ENCODE results near the gene CREB3L2.

CREB3L2 gene

DNA sequence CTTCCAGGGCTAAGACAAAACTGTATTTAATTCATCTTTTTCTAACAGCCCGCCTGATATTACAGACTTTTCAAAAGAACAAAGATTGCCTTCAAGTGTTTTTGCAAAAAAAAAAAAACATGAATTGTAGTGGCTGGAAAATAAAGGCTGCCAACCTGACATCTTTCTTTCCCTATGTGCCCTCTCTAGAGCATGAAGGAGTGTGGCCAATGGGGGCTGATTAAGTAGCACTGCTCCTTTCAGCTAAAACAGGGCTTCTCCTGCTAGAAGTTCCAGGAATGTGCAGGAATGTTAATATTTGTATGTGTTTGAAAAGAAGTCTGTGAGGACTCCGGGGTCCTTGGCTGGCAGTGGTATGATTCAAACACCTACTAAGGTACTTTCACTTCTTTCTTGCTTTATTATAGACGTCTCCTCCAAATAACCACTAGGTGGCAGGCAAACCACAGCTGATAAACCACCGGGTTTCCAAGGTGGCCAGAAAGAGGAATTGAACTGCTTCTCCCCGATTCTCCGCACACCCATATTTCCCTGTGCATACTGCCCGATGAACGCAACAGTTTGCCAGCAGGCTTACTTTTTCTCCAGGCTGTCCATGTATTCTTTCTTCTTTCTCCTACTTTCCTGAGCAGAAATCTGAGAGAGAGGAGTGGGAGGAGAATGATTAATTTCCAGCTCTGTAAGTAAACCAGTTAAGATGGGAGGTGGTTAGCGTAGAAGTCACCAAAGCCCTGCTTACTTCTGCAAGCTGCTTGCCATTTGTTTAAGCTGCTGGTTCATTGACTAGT lies 98.3 kb downstream of the CREB3L2 start:
- peak; percentile 27 to 32 for DNase-seq (ENCODE audit: low read depth in 2 of 2)

DNA sequence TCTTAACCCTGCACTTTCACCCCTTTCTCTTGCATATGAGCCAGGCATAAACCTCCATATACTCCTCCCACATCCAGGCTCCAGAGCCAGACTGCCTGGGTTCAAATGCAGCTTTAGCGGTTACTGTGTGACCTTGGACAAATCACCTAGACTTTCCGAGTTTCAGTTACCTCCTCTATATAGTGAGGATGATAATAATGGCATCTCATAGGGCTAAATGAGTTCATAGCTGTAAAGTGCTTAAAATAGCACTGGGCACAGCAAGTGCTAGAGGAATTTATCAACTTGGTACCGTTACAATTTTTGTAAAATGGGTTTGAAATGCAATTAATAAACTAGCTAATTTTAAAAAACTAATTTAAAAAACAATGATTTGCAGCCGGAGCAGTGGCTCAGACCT lies 101.7 kb downstream of the CREB3L2 start:
- DNase-seq (ENCODE audit: low read depth in 2 of 2): no peak

GRCh38 chr7:137898839-137899721 lies 102.8 kb downstream of the CREB3L2 start:
- DNase-seq (ENCODE audit: low read depth in 2 of 2): peak; percentile 45 to 62

- no peak for DNase-seq (ENCODE audit: low read depth in 2 of 2)
Observed at GRCh38 chr7:137895301-137896221, 106.3 kb downstream of the CREB3L2 start.

- DNase-seq (ENCODE audit: low read depth in 2 of 2): no peak
Observed at GRCh38 chr7:137893143-137893742, 108.6 kb downstream of the CREB3L2 start.

DNA sequence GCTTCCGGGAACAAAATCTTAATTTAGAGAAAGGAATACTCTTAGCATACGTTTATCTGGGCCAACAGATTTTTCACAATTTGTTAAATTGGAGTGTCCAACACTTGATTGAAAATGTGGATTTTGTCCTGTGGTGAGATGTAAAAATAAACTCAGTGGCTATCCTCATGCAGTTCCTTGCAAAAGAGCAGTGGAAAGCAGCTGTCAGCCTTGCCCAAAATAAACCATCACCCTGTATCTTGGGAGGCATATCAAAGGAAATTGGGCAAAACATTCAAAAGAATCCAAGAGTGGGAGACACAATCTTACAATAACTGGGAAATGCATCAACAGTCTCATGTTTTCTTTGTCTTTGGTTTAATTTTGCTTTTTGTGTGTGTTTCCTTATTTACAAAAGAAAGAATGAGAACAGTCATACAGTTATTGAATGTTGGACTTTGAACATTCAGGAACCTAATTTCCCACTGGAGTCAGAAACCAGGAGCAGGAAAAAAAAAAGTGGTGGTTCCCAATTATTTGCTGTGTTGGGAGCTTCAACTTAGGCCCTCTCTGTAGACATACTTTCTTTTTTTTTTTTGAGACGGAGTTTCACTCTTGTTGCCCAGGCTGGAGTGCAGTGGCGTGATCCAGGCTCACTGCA lies 110.8 kb downstream of the CREB3L2 start:
- no peak for DNase-seq (ENCODE audit: low read depth in 2 of 2)

- DNase-seq (ENCODE audit: low read depth in 2 of 2): no peak
Observed at GRCh38 chr7:137890449-137890921, 111.4 kb downstream of the CREB3L2 start.

- no peak for DNase-seq (ENCODE audit: low read depth in 2 of 2)
Observed at GRCh38 chr7:137888241-137888640, 113.6 kb downstream of the CREB3L2 start.

- DNase-seq (ENCODE audit: low read depth in 2 of 2): no peak
Observed at GRCh38 chr7:137886746-137887145, 115.1 kb downstream of the CREB3L2 start.

- no peak for DNase-seq (ENCODE audit: low read depth in 2 of 2)
Observed at GRCh38 chr7:137886281-137886680, 115.6 kb downstream of the CREB3L2 start.

- no peak for DNase-seq (ENCODE audit: low read depth in 2 of 2)
Observed at GRCh38 chr7:137885678-137886077, 116.2 kb downstream of the CREB3L2 start.

DNA sequence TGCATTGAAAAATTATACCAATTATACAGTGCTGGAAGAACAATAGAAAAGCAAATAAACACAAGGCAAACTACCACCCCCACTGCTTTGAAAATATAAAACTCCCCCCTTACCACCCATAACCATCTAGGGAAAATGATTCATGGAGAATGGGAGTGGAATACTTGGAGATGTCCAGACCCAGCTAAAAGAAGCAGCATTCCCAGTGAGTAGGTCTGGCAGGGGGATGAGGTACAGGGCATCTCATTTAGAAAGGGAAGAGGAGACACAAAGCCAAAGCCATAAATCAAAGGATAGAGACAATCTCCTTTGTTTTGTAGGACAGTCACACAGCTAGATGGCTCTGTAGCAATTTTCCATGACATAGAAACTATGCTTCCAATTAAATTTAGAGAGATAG lies 119.1 kb downstream of the CREB3L2 start:
- DNase-seq (ENCODE audit: low read depth in 2 of 2): no peak

DNA sequence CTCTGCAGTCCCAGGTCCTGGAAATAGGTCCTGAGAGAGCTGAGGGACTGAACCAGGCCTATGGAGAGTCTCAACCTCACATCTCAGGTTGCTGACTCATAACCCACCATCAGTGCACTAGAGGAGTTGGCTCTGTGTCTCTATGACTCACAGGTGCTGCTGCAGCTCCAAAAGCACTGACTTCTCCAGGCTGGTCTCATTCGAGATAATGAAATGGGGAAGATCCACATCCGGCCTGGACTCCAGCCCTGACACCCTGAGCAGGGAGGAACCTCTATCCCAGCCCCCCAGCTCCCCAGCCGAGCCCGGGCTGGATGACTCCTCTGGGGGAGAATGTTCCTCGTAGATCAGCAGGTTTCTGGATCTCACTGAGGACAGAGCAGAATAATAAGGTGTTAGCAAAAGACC lies 119.6 kb downstream of the CREB3L2 start:
- DNase-seq (ENCODE audit: low read depth in 2 of 2): no peak

GRCh38 chr7:137881607-137882260 lies 120.2 kb downstream of the CREB3L2 start:
- DNase-seq (ENCODE audit: low read depth in 2 of 2): no peak

- no peak for DNase-seq (ENCODE audit: low read depth in 2 of 2)
Observed at GRCh38 chr7:137880432-137880831, 121.5 kb downstream of the CREB3L2 start.

DNA sequence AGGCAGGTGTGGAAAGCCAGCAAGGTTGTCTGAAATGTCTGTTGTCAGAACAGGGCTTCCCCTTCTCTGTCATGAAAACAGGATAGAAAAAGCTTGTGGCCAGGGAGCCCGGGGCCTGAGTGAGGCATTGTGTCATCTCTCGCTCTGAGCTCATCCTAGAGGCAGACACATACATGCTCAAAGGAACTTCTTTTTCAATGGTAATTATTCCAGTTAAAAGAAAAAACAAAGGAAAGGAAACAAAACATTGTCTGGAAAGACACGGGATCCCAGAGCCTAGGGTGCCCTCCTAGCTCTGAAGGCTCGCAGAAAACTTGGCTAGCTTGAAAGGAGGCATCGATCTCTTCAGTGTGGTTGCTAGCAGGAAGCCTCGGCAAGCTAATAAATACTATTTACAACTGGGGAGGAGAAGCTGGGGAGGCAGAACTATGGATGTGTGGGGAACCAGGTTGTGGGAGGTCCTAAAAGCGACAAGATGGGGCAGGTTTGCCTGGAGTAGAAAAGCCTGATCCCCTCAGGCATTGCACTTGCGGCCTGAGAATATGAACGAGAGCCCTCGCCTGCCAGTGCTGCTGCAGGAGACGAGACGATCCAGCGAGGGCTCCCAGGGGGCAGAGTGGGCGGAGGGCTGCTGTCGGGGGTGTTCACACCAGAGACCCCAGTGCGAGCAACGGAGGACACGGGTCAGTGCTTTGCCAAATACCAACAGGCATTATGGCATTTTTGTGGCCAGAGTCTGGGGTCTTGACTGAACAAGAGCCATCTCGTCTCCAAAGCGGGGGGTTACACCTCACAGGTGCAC lies 122.3 kb downstream of the CREB3L2 start:
- no peak for DNase-seq (ENCODE audit: low read depth in 2 of 2)

- no peak for DNase-seq (ENCODE audit: low read depth in 2 of 2)
Observed at GRCh38 chr7:137878333-137878961, 123.4 kb downstream of the CREB3L2 start.

GRCh38 chr7:137877027-137877675 lies 124.7 kb downstream of the CREB3L2 start:
- no peak for DNase-seq (ENCODE audit: low read depth in 2 of 2)

Data from stimulated activated CD8-positive, alpha-beta memory T cell treated with anti-CD3 and anti-CD28 coated beads, Interleukin-7, amount 100 ng/mL, for 1 hour (primary cell).